ENCODE measurements around the gene USP34. TPM values are rescaled to one million over a fixed set of nuclear protein-coding genes. Genes with fewer than 3 reads are reported as not detected.
"Not testable (repeated sequence)": the region's sequence is repeated elsewhere in the genome, so short reads cannot be mapped to it uniquely, and the experiment has no call there.

USP34 gene
- total RNA-seq, result 43.5 TPM
- long read RNA-seq, partial matches to known transcripts, result 6 of 14 reads
- long read RNA-seq, other reads (novel, unspliced or antisense), result 8 of 14 reads

GRCh38 chr2:61470965-61471904, at the start of gene USP34:
USP34 (minus strand) TSS chr2:61471087; CDS start chr2:61470692, 395 bp downstream.
- ATAC-seq (ENCODE audit: poor library complexity) (peak; percentile 96), DNase-seq (peak; percentile 96)
- intact Hi-C loops (cut with DNase I), result no loop called here

- DNase-seq (no peak), ATAC-seq (ENCODE audit: poor library complexity) (no peak)
- intact Hi-C loops (cut with DNase I), result no loop called here
These were observed 49.4 kb upstream of the USP34 start for GRCh38 chr2:61520261-61520660.

DNA sequence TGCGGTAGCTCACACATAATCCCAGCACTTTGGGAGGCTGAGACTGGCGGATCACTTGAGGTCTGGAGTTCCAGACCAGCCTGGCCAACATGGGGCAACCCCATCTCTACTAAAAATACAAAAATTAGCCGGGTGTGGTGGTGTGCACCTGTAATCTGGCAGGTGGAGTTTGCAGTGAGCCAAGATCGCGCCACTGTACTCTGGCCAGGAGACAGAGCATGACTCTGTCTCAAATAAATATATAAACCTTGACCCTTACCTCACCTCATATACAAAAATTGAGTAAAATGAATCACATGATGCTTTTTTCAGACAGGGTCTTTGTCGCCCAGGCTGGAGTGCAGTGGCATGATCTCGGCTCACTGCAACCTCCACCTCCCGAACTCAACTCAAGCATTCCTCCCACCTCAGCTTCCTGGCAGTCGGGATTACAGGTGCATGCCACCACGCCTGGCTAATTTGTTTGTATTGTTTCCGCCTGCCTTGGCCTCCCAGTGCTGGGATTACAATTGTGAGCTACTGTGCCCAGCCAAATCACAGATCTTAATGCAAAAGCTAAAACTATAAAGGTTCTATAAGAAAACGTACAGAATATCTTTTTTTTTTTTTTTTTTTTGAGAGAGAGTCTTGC, 42.0 kb upstream of the USP34 start:
- intact Hi-C loops (cut with DNase I), result no loop called here
- ATAC-seq (ENCODE audit: poor library complexity) (no peak), DNase-seq (no peak)

GRCh38 chr2:61510674-61511671, 40.1 kb upstream of the USP34 start:
- ATAC-seq (ENCODE audit: poor library complexity) (no peak), DNase-seq (no peak)
- intact Hi-C loops (cut with DNase I), result no loop called here

- DNase-seq (no peak), ATAC-seq (ENCODE audit: poor library complexity) (no peak)
- intact Hi-C loops (cut with DNase I), result no loop called here
These were observed 34.1 kb upstream of the USP34 start for GRCh38 chr2:61504949-61505348.

DNA sequence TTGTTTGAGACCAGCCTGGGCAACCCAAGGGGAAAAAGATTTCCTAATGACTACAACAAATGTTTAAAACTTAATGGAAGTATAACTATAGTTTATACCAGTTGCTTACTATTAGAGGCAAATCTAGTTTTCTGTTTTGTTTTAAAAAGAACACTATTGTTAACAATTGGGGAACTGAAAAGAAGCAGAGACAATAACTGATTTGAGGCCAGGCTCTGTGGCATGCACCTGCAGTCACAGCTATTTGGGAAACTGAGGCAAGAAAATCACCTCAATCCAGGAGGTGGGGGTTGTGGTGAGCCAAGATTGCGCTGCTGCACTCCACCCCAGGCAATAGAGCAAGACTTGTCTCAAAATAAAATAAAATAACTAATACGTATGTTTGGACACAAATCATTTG, 28.2 kb upstream of the USP34 start:
- ATAC-seq (ENCODE audit: poor library complexity) (no peak), DNase-seq (no peak)
- intact Hi-C loops (cut with DNase I), result loop anchor here (10.0 kb wide), 1 partner anchor 376 kb away; no protein-coding TSS in a partner anchor

GRCh38 chr2:61493523-61493942, 22.6 kb upstream of the USP34 start:
- no peak for DNase-seq
- no peak for ATAC-seq (ENCODE audit: poor library complexity)
- intact Hi-C loops (cut with DNase I), result loop anchor here (10.0 kb wide), 1 partner anchor 381 kb away; no protein-coding TSS in a partner anchor

- no peak for ATAC-seq (ENCODE audit: poor library complexity)
- intact Hi-C loops (cut with DNase I), result loop anchor here (10.0 kb wide), 1 partner anchor 382 kb away; no protein-coding TSS in a partner anchor
- no peak for DNase-seq
These were observed 21.6 kb upstream of the USP34 start for GRCh38 chr2:61492476-61492875.

DNA sequence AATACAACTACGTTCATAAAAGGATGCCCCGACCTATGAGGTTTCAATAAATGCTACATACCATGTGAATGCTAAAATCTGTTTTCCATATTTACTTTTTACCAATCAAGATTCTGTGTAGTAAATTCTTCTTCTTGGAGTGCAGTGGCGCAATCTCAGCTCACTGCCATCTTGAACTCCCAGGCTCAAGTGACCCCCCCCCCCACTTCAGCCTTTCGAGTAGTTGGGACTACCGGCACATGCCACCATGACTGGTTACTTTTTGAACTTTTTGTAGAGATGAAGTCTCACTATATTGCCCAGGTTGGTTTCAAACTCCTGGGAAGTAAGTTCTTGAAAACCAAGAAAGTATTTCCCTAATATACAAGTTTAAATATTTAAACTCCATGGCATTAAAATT, 14.4 kb upstream of the USP34 start:
- ATAC-seq (ENCODE audit: poor library complexity), result no peak
- no peak for DNase-seq
- intact Hi-C loops (cut with DNase I), result no loop called here

DNA sequence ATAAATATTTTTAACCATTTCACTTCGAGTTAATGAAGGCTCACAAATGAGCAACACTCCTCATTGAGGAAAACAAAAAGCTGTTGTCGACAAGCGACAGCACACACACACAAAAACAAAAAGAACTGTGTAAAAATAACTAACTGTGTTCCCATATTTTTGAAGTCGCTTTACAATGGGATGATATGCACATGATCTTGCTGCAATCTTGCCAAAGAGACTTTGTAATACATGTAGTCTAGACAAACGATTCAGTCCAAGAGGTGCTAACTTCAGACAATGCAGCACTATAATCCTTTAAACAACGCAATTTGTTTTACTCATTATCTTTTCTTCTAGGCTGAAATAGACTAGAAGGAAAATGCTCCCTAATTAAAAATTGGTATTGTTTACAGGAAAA, 7.2 kb upstream of the USP34 start:
- no peak for ATAC-seq (ENCODE audit: poor library complexity)
- DNase-seq, result no peak
- intact Hi-C loops (cut with DNase I), result no loop called here

GRCh38 chr2:61476929-61477589, 6.2 kb upstream of the USP34 start:
- intact Hi-C loops (cut with DNase I); ATAC-seq (ENCODE audit: poor library complexity); DNase-seq: not testable (repeated sequence)

- ATAC-seq (ENCODE audit: poor library complexity) (no peak), DNase-seq (no peak)
- intact Hi-C loops (cut with DNase I), result no loop called here
These were observed 1.3 kb upstream of the USP34 start for GRCh38 chr2:61471905-61472805.

GRCh38 chr2:61470122-61470951, 550 bp downstream of the USP34 start:
- peak; percentile 82 for ATAC-seq (ENCODE audit: poor library complexity)
- intact Hi-C loops (cut with DNase I), result no loop called here
- DNase-seq, result peak; percentile 92

DNA sequence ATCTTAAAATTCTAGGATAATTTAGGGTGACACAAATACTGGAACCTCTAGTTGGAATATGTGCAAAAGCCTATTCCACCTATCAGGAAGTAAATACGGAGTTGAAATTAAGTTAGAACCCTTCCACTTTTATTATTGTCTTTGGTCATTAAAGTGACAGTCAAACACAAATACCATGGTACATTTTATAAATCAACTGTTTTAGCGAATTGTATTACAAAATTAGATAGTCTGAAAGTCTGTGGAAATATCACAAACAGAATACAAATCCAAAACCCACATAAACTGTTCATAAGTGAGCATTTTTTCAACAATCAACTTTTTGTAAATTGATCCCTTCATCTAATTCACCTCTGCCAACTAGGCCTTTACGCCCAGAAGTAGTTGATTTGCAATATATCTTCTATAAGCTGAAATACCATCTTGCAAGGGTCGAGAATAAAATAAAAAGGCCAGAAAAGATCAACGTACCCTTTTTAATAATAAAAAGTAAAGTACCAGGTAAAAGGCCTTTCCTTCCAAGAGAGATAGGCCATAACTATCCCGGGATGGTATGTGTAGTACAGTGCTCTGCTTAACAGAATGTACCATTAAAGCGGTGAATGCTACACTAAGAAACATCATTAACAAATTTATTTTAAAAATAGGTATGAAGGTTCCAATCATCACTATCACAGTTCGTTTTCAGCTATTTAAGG, 1.3 kb downstream of the USP34 start:
- no peak for ATAC-seq (ENCODE audit: poor library complexity)
- intact Hi-C loops (cut with DNase I), result no loop called here
- no peak for DNase-seq

DNA sequence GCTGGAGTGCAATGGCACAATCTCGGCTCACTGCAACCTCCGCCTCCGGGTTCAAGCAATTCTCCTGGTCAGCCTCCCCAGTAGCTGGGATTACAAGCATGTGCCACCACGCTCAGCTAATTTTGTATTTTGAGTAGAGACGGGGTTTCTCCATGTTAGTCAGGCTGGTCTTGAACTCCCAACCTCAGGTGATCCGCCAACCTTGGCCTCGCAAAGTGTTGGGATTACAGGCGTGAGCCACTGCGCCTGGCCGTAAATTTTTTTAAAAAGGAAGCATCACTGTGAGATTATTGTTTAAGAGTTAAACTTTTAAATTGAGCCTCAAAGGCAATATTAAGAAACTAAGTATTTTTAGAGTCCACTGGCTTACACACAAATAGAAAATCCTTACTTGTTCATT, 2.7 kb downstream of the USP34 start:
- DNase-seq; ATAC-seq (ENCODE audit: poor library complexity); intact Hi-C loops (cut with DNase I): not testable (repeated sequence)

- intact Hi-C loops (cut with DNase I), result no loop called here
- no peak for ATAC-seq (ENCODE audit: poor library complexity)
- DNase-seq, result no peak
These were observed 5.8 kb downstream of the USP34 start for GRCh38 chr2:61465045-61465444.

Data from Right ventricle myocardium superior (tissue), 1 donor.